ENCODE results near the gene SLC2A11.

SLC2A11 gene

GRCh38 chr22:23832226-23833016 is 25.3 kb upstream of the SLC2A11 start:
- DNase-seq (ENCODE audit: low read depth in 1 of 2, low spot score in 1 of 2), result no peak

GRCh38 chr22:23833017-23833751 is 24.5 kb upstream of the SLC2A11 start:
- no peak for DNase-seq (ENCODE audit: low read depth in 1 of 2, low spot score in 1 of 2)

GRCh38 chr22:23833911-23834317 is 23.8 kb upstream of the SLC2A11 start:
- DNase-seq (ENCODE audit: low read depth in 1 of 2, low spot score in 1 of 2), result no peak

- no peak for DNase-seq (ENCODE audit: low read depth in 1 of 2, low spot score in 1 of 2)
These were observed 23.3 kb upstream of the SLC2A11 start for GRCh38 chr22:23834406-23834792.

- DNase-seq (ENCODE audit: low read depth in 1 of 2, low spot score in 1 of 2), result no peak
These were observed 22.7 kb upstream of the SLC2A11 start for GRCh38 chr22:23834793-23835483.

- no peak for DNase-seq (ENCODE audit: low read depth in 1 of 2, low spot score in 1 of 2)
These were observed 22.1 kb upstream of the SLC2A11 start for GRCh38 chr22:23835484-23836144.

- no peak for DNase-seq (ENCODE audit: low read depth in 1 of 2, low spot score in 1 of 2)
These were observed 21.4 kb upstream of the SLC2A11 start for GRCh38 chr22:23836281-23836680.

GRCh38 chr22:23836692-23837495 is 20.8 kb upstream of the SLC2A11 start:
- DNase-seq (ENCODE audit: low read depth in 1 of 2, low spot score in 1 of 2), result no peak

GRCh38 chr22:23837496-23837859 is 20.2 kb upstream of the SLC2A11 start:
- no peak for DNase-seq (ENCODE audit: low read depth in 1 of 2, low spot score in 1 of 2)

- no peak for DNase-seq (ENCODE audit: low read depth in 1 of 2, low spot score in 1 of 2)
These were observed 19.6 kb upstream of the SLC2A11 start for GRCh38 chr22:23837911-23838680.

GRCh38 chr22:23838681-23839468 is 18.8 kb upstream of the SLC2A11 start, which contains the start of gene DERL3:
Gene DERL3 (minus strand): TSS chr22:23839006. CDS start chr22:23838987, 19 bp downstream.
- peak; percentile 86 for DNase-seq (ENCODE audit: low read depth in 1 of 2, low spot score in 1 of 2)

- no peak for DNase-seq (ENCODE audit: low read depth in 1 of 2, low spot score in 1 of 2)
These were observed 17.6 kb upstream of the SLC2A11 start for GRCh38 chr22:23840026-23840425.

GRCh38 chr22:23841292-23841691 is 16.4 kb upstream of the SLC2A11 start:
- DNase-seq (ENCODE audit: low read depth in 1 of 2, low spot score in 1 of 2), result no peak

GRCh38 chr22:23841736-23842445 is 15.8 kb upstream of the SLC2A11 start:
- no peak for DNase-seq (ENCODE audit: low read depth in 1 of 2, low spot score in 1 of 2)

GRCh38 chr22:23842599-23842998 is 15.1 kb upstream of the SLC2A11 start:
- no peak for DNase-seq (ENCODE audit: low read depth in 1 of 2, low spot score in 1 of 2)

GRCh38 chr22:23844739-23845202 is 12.9 kb upstream of the SLC2A11 start:
- DNase-seq (ENCODE audit: low read depth in 1 of 2, low spot score in 1 of 2), result no peak

- no peak for DNase-seq (ENCODE audit: low read depth in 1 of 2, low spot score in 1 of 2)
These were observed 12.2 kb upstream of the SLC2A11 start for GRCh38 chr22:23845265-23846080.

Data from stimulated activated CD4-positive, alpha-beta T cell treated with anti-CD3 and anti-CD28 coated beads, Interleukin-15, amount 100 ng/mL, for 1 hour (primary cell).